SK-N-MC (cell line): ENCODE measurements around the gene RYR1.
"Not testable (repeated sequence)": the region's sequence is repeated elsewhere in the genome, so short reads cannot be mapped to it uniquely, and the experiment has no call there.

Experiments
- EZH2 ChIP-seq: fragments of 200-600 bp; sonication (generic); IDR thresholded peaks from one replicate; pipeline ENCODE4 v1.6.1; 2017; ENCODE audit warnings: antibody characterized with exemption
- POLR2AphosphoS5 ChIP-seq: IDR thresholded peaks from 2 replicates; pipeline ENCODE4 v1.6.1; 2012; ENCODE audit warnings: mild to moderate bottlenecking, low read depth, low read length, borderline replicate concordance

DNA sequence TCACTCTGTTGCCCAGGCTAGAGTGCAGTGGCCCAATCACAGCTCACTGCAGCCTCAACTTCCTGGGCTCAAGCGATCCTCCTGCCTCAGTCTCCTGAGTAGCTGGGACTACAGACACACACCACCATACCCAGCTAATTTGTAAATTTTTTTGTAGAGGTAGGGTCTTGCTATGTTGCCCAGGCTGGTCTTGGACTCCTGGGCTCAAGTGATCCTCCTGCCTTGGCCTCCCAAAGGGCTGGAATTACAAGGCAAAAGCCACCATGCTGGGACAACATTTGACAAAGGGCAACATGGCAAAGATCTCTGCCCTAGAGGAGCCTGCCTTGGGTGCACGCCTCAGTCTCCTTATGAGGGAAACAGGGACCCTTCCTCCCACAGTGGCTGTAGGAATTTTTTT lies 61.9 kb downstream of the RYR1 start:
- not testable (repeated sequence) for TF ChIP-seq POLR2AphosphoS5, EZH2
